ENCODE results near the gene SHPK. TPM values are rescaled to one million over a fixed set of nuclear protein-coding genes. Genes with fewer than 3 reads are reported as not detected.
"Not testable (repeated sequence)": the region's sequence is repeated elsewhere in the genome, so short reads cannot be mapped to it uniquely, and the experiment has no call there.

Gene SHPK
- total RNA-seq, 1 donor from 2014 or later: 4.4 TPM

DNA sequence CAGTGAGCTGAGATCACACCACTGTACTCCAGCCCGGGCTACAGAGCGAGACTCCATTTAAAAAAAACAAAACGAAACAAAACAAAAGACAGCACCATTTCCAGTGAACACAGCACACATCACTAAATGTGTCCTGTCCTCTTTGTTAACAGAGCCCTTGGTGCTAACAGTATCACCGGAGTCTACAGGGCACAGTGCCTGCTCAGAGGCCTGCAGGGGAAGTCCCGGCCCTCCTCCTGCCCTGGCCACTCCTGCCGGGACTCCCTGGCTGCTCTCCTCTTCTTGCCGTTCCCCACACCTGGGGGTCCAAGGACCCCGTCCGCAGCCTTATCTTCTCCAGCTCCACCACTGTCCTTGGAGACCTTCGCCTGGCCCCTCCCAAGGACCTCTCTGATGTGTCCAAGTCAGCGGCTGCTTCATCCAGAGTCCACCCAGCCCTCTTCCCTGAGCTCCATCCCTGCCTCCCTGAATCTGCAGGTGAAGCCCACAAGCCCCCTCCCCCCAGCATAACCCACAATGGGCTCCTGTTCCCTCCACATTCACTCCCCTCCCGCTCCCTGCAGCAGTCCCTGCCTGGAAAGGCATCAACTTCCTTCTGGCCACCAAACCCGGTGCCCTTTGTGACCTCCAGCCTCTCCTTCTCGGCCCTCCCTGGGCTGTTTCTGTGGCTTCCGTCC lies 35.4 kb downstream of the SHPK start:
- ATAC-seq (no peak), DNase-seq (ENCODE audit: missing footprints) (peak; percentile 60)
- intact Hi-C loops (cut with DNase I): no loop called here

DNA sequence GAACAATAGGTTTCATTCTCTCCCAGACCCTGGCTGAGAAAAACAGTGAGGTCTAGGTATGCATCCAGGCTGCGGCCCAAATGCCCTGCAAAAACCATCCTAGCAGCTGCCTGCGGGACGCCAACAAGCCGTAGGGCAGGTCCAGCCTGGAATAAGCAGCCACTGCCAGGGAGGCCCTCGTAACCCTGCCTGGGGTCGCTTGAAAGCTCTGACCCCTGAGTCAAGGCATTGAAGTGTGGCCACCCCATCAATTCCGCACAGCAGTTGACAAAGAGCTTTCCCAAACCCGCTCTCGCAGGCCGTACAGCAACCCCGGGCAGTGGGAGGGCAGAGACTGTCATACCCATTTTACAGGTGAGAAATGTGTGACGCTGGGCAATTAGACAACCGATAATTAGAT lies 38.0 kb downstream of the SHPK start:
- intact Hi-C loops (cut with DNase I): no loop called here
- ATAC-seq: no peak
- peak; percentile 28 for DNase-seq (ENCODE audit: missing footprints)

DNA sequence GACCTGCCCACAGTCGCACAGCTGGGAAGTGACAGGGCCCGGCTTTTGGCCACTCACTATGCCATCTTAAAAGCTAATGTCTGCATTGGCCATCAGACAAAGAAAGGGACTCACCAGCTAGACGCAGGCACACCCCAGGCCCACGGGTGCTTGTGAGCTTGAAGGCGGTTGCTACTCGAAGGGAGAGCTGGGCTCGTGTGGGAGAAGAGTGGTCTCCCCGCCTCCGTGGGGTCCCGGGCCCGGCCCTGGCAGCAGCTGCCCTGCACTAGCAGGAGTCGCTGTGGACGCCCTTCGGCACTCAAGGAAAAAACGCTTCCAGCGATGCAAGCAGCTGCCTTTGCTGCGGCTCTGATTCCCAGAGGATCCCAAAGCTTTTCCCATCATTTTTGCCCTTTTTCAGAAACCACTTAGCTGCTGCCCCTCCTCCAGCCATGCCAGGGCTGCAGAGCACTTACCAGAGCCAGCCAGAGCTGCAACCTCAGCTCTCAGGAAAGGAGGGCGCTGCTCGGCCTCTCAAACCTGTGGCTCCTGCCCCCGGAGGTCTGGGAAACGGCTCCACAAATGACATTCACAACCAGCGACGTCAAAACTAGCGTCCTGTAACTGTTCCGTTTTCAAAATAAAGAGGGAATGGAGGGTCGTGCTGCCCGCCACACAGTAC lies 39.1 kb downstream of the SHPK start:
- DNase-seq (ENCODE audit: missing footprints) (peak; percentile 53), ATAC-seq (no peak)
- intact Hi-C loops (cut with DNase I): no loop called here

DNA sequence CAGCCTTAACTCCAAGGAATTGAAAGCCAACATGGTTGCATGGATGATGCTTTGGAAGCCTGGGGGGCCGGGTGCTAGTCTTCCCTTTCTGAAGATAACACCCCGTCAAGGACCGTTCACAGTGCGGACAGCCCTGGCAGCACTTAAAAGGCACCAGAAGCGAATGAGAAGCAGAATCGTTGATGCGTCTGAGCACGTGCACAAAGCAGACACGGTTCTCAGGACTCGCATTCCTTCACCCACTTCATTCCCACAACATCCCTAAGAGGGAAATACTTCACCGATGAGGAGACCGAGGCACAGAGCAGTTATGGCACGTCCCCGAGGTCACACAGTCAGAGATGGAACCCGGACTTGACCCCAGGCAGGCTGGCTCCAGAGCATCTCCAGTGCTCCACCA lies 41.1 kb downstream of the SHPK start:
- intact Hi-C loops (cut with DNase I): no loop called here
- no peak for ATAC-seq

DNA sequence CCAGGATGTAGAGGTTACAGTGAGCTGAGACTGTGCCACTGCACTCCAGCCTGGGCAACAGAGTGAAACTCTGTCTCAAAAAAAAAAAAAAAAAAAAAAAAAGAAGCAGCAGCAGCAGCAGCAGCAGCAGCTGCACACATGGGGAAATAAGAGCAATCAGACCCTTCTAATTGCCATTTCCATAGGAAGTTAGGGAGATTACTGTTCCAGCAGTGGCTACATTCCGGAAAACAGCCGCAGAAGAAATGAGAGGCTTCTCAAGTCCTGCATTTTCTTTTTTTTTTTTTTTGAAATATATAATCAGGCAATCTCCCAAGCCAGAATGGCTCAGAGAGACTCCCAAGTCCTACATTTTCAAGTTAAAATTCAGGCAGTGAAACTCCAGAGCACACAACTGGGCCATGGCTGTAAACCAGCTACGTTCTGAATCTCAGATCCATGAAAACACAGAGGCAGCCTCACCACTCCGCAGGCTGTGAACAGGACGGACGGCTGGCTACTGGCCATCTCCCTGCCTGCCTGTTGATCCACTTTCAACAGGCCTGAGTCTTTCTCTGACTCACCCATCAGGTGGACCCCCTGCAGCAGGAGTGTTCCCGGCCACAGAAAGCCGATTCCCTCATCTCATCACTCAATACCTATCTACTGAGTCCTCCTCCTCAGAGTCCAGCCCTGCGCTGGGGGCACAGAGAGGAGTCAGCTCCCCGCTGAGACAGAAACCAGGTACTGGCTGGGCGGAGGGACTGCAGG lies 41.8 kb downstream of the SHPK start:
- ATAC-seq: peak; percentile 58
- intact Hi-C loops (cut with DNase I): no loop called here

More for the DNA sequence above, 41.1 kb downstream of the SHPK start:
- DNase-seq (ENCODE audit: missing footprints): peak; percentile 27

DNA sequence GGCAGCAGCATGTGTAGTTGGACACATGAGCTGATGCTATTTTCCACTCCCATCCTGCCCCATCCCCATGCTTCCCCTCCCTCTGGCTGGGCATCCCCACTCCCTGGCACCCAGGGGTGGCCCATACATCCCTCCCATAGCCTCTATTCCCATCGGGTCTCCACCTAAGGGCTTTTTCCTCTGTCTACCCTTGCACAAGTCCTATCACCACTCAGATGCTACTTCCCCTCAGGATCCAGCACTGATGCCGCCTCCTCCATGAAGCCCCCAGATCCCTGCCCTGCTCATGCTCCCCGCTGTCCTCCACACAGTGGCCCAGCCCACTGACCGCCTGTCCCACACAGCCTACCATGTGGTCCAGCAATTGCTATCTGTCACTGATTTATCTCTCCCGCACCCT lies 42.7 kb downstream of the SHPK start:
- ATAC-seq (no peak), DNase-seq (ENCODE audit: missing footprints) (no peak)
- intact Hi-C loops (cut with DNase I): no loop called here

More for the DNA sequence above, 41.8 kb downstream of the SHPK start:
- DNase-seq (ENCODE audit: missing footprints): peak; percentile 66

DNA sequence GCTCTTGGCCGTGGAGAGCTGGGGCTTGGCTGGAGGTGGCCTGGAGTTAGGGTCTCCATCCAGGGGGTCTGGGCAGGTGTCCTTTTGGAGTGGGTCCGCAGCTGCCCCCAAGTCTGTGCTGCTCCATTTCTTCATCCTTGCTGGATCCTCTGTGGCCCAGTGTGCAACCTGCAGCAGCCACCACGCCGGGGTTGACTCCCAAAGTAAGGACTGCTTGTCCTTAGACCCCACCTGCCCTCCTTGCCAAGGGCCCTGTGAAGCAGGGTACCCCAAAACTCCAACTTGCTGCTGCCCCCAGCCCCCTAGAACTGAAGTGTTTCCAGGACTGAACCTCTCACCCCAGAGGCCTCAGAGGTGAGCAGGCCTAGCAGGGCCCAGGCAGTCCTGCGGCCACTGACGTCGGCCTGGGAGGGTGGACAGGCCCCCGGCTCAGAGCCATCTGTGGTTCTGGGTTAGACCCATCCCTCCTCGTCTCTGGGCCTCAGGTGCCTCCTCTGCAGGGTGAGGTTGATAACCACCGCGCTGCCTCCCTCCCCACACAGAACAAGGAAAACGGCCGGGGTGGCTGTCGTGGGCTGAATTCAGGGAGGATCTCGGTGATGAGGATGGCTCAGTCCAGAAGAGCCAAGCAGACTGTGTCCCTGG lies 43.7 kb downstream of the SHPK start:
- ATAC-seq (no peak), DNase-seq (ENCODE audit: missing footprints) (peak; percentile 57)
- intact Hi-C loops (cut with DNase I): no loop called here

DNA sequence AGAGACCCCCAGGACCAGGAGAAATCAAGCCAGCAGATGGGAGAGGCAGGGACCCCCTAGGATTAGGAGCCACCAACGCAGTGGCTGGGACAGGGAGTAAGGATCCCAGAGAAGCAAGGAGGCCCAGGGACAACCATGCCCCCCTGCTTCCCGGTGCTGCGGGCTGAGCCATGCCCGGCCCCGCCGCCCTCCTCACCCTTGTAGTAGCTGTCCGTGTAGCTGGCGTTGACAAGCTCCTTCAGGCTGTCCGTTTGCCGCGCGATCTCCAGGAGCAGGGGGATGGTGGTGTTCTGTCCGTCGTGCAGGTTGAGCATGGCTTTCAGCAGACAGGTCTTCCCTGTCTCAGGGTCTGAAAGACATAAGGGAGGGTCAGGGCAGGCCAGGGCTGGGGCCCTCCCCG lies 45.3 kb downstream of the SHPK start:
- no peak for ATAC-seq
- intact Hi-C loops (cut with DNase I): no loop called here
- no peak for DNase-seq (ENCODE audit: missing footprints)

DNA sequence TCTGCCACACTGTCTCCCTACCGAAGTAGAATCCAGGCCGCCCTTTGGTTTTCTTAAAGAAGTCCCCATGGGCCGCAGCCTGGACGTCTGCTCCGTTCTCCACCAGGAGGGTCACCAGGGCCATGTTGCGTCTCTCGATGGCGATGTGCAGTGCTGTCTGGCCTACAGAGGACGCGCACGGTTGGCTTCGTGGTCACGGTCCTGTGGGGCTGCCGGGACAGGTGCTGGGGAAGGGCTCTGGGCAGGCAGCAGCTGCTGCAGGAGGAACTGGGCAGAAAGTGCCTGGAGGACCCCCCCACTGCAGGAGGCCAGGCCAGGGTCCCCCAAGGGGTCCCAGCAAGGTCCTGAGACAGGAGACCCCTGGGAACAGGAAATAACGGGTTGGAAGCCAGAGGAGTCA lies 45.8 kb downstream of the SHPK start:
- ATAC-seq: no peak
- intact Hi-C loops (cut with DNase I): no loop called here
- DNase-seq (ENCODE audit: missing footprints): no peak

DNA sequence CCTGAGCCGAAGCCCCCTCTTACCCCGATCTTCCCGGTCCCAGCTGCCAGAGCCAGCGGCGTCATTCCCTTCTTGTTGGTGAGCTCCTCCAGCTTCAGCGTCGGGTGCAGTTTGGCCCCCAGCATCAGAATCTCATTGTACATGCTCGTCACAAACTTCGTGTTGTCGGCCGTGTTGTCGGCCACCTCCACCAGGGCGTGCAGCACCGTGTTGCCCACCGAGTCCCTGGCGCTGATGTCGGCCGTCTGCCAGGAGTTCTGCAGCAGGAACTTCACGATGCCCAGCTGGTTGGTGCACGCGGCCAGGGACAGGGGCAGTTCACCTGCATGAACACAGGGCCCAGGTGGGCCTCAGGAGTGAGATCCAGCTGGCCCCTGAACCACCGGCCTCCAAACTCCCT lies 46.3 kb downstream of the SHPK start:
- no peak for DNase-seq (ENCODE audit: missing footprints)
- no peak for ATAC-seq
- intact Hi-C loops (cut with DNase I): no loop called here

DNA sequence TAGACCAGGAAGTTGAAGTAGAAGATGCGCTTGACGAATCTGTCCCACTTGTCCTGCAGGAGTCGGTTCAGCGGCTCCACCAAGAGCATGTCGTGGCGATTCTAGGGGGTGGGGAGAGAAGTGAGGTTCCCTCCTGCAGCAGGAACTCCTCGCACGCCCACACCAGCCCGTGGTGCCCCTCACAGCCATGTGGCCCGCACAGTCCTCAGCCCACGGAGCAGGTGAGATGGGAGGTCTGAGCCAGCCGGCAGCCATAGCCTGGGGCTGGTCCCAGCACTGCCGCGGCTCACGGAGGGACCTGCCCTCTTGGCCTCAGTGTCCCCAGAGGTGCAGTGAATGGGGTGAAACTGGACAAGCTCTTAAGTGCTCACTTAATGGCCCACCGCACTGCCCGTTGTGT lies 50.2 kb downstream of the SHPK start:
- intact Hi-C loops (cut with DNase I): no loop called here
- ATAC-seq (no peak), DNase-seq (ENCODE audit: missing footprints) (no peak)

DNA sequence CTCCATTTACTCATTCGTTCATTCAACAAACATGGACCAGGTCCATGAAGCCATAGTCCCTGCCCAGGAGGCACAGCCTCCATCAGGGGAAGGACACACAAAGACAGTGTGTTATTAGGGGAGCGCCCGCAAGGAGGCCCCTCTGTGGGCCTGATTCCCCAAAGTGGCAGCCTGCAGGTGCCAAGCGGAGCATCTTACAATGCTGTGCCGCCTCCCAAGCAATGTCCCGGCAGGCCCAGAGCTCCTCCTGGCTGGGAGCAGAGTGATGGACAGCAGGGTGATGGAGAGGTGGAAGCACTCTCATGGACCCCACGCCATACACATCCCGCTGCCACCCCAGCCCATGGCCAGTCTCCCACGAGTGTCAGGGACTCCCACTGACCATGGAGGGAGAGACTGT lies 52.6 kb downstream of the SHPK start:
- DNase-seq (ENCODE audit: missing footprints) (no peak), ATAC-seq (no peak)
- intact Hi-C loops (cut with DNase I): no loop called here

DNA sequence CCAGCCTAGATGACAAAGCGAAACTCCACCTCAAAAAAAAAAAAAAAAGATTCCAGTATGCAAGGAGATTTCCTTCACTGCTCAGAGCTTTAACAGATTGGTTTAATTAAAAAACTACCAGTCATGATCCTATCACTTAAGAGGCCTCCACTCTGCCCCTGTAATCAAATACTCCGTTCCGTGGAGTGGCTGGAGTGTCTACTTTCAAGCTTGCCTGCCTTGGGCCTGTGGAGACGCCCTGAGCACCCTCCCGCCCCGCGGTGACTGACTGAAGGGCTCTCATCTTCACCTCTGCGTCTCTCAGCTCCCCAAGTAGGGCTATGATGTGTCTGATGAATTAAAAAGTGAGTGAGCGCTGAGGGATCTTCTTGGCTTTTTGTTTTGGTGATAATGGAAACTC lies 53.1 kb downstream of the SHPK start:
- DNase-seq (ENCODE audit: missing footprints) (no peak), ATAC-seq (no peak)
- intact Hi-C loops (cut with DNase I): no loop called here

DNA sequence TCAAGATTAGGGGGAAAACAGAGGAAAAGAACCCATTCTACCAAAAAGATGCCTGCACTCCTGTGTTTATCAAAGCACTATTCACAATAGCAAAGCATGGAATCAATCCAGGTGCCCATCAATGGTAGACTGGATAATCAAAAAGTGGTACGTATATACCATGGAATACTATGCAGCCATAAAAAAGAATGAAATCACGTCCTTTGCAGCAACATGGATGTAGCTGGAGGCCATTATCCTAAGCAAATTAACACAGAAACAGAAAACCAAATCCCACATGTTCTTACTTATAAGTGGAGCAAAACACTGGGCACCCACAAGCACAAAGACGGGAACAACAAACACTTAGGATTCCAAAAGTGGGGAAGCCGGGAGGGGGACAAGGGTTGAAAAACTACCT lies 57.4 kb downstream of the SHPK start:
- intact Hi-C loops (cut with DNase I); ATAC-seq; DNase-seq (ENCODE audit: missing footprints): not testable (repeated sequence)

DNA sequence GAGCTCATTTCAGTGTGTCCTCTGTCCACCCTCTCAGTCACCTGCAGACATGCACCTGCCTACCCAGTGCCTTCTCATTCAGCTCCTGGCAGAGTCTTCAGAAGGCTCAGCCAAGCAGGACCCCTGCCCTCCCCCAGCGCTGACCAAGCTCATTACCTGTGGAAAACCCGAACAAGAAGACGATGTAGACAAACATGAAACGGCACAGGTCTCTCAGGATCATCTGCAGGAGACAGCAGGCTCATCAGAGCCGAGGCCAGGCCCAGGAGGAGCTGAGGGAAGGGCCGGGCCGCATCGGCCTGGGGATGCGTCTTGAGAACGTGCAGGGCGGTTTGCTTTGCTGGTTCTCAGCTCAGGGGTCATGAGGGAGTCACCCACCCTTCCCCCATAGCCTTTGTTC lies 59.1 kb downstream of the SHPK start:
- no peak for ATAC-seq
- intact Hi-C loops (cut with DNase I): no loop called here
- no peak for DNase-seq (ENCODE audit: missing footprints)

DNA sequence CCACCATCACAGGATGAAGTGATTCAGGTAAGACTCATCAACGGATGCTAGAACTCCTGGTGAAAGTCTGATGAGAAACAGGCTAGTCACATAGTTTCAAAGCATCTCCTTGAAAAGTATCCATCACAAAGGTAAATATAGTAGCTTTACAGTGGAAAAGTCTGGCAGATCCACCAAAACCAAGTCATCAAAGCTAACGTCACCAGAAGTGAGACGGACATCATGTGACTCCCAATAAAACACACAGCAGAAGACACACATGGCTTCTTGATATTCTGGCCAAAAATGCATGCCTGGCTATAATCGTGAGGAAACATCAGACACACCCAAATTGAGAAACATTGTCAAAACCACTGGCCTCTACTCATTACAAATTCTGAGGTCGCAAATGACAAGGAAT lies 60.5 kb downstream of the SHPK start:
- no peak for DNase-seq (ENCODE audit: missing footprints)
- no peak for ATAC-seq
- intact Hi-C loops (cut with DNase I): no loop called here

DNA sequence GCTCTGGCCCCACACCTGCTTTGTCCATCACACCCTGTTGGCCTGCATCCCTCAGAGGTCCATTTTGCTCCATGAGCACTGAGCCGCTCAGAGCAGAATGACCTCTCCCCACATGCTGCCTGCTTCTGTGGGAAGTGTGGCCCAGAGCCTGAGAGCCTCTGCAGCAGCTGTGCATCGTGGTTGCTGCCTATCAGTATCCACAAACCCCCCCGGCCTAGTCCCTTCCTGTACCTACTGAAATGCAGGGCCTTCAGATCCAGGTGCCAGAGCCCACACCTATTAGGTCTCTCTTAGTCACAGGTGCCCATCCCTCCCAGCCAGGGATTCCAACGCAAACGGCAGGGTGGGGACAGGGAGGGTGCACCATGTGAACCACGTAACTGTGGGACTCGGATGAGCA lies 61.8 kb downstream of the SHPK start:
- DNase-seq (ENCODE audit: missing footprints): no peak
- no peak for ATAC-seq
- intact Hi-C loops (cut with DNase I): no loop called here

DNA sequence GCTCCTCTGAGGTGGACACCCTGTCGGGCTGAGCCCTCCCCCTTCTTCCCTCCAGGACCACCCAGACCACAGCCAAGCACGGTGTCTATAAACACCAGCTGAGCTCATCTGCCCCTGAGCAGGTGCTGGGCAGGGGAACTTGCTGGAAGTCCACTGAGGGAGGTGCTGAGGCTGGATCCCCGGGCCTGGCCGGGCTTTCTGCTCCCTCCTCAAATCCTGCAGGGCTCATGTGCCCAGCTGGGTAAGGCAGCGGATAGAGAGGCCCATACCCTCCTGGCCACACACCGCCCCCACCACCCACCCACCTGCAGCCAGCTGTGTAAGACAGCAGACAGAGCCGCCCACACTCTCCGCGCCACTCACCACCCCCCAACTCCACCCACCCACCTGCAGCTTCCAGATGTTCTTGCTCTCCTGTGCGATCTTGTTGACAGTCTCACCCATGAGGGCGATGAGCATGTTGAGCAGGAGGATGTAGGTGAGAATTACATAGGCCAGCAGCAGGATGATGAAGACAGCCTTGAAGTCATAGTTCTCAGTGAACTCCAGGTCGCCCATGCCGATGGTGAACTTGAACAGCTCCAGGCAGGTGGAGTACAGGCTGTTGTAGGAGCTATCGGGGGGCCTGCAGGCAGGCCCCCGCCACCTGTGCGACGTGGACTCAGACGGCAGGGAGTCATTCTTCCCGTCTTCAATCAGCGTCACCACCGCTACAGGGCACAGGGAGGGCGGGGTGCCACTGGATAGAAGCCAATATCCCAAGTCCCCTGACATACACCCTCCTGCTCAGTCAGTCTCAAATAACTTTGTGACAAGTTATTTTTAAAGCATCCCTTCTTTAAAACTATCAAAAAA lies 62.6 kb downstream of the SHPK start:
- DNase-seq (ENCODE audit: missing footprints): no peak
- intact Hi-C loops (cut with DNase I): no loop called here

DNA sequence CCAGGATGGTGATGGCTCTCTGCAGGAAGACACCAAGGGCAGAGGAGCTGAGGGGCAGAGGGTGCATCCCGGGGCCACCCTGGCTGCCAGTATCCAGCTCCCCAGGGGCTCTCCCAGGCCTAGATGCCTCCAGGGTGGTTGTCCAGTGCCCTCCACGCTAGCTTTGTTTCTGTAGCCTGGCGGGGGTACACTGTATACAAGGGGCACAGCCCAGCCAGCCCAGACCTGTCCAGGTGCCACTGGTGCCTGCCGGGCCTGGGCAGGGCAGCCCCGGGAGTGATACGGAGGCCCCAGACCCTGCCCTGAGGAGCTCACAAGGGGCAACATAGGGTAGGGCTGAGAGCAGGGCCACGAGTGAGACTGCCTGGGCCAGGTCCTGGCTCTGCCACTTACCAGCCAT lies 63.8 kb downstream of the SHPK start:
- intact Hi-C loops (cut with DNase I): no loop called here
- DNase-seq (ENCODE audit: missing footprints): no peak
- no peak for ATAC-seq

More for the DNA sequence above, 62.6 kb downstream of the SHPK start:
- ATAC-seq: no peak
